GM18870 (cell line): ENCODE measurements around the gene BTD.
A peak's percentile ranks its signal among the peaks of the same experiment; 100 is the strongest.

Source experiments
- ATAC-seq: cut with Tn5 transposase; IDR thresholded peaks from one replicate; pipeline ENCODE4 v1.9.1; 2021; ENCODE audit warnings: moderate library complexity; ENCODE audit not compliant: unreplicated experiment

BTD gene

GRCh38 chr3:15601399-15602145, at the start of gene BTD, which contains the start of gene HACL1:
TSS of gene BTD (plus strand) at chr3:15601745. CDS start at chr3:15635440, 33,695 bp downstream.
TSS of gene HACL1 (minus strand) at chr3:15601569. CDS start at chr3:15601463, 106 bp downstream.
- ATAC-seq: peak; percentile 92

GRCh38 chr3:15551902-15552301, 49.6 kb upstream of the BTD start:
- no peak for ATAC-seq

GRCh38 chr3:15553749-15554148, 47.8 kb upstream of the BTD start:
- ATAC-seq: no peak

- ATAC-seq: peak; percentile 75
Measured at GRCh38 chr3:15556512-15556911, 45.0 kb upstream of the BTD start.

GRCh38 chr3:15557511-15557946, 44.0 kb upstream of the BTD start:
- no peak for ATAC-seq

- ATAC-seq: no peak
Measured at GRCh38 chr3:15558581-15558980, 43.0 kb upstream of the BTD start.

GRCh38 chr3:15562560-15562959, 39.0 kb upstream of the BTD start:
- ATAC-seq: no peak

- ATAC-seq: no peak
Measured at GRCh38 chr3:15563190-15563589, 38.4 kb upstream of the BTD start.

GRCh38 chr3:15572138-15572537, 29.4 kb upstream of the BTD start:
- ATAC-seq: no peak

GRCh38 chr3:15575446-15575845, 26.1 kb upstream of the BTD start:
- ATAC-seq: no peak

- no peak for ATAC-seq
Measured at GRCh38 chr3:15576475-15576874, 25.1 kb upstream of the BTD start.

GRCh38 chr3:15578289-15578867, 23.2 kb upstream of the BTD start:
- no peak for ATAC-seq

- ATAC-seq: no peak
Measured at GRCh38 chr3:15579051-15579450, 22.5 kb upstream of the BTD start.

- ATAC-seq: no peak
Measured at GRCh38 chr3:15581471-15582394, 19.8 kb upstream of the BTD start.

GRCh38 chr3:15585111-15585845, 16.3 kb upstream of the BTD start:
- ATAC-seq: no peak

- ATAC-seq: no peak
Measured at GRCh38 chr3:15591242-15591641, 10.3 kb upstream of the BTD start.

- ATAC-seq: no peak
Measured at GRCh38 chr3:15591928-15592327, 9.6 kb upstream of the BTD start.

GRCh38 chr3:15592968-15593367, 8.6 kb upstream of the BTD start:
- no peak for ATAC-seq

GRCh38 chr3:15595955-15596354, 5.6 kb upstream of the BTD start:
- ATAC-seq: no peak

GRCh38 chr3:15601046-15601398, 523 bp upstream of the BTD start:
- ATAC-seq: peak; percentile 7

- ATAC-seq: peak; percentile 21
Measured at GRCh38 chr3:15602146-15602536, 596 bp downstream of the BTD start.
